HG02973 (cell line): ENCODE results near the gene LYG1.
"Not testable (repeated sequence)": the region's sequence is repeated elsewhere in the genome, so short reads cannot be mapped to it uniquely, and the experiment has no call there.

Experiments
- ATAC-seq: cut with Tn5 transposase; IDR thresholded peaks from one replicate; pipeline ENCODE4 v1.9.1; 2021; ENCODE audit warnings: moderate library complexity; ENCODE audit not compliant: unreplicated experiment

Gene LYG1

DNA sequence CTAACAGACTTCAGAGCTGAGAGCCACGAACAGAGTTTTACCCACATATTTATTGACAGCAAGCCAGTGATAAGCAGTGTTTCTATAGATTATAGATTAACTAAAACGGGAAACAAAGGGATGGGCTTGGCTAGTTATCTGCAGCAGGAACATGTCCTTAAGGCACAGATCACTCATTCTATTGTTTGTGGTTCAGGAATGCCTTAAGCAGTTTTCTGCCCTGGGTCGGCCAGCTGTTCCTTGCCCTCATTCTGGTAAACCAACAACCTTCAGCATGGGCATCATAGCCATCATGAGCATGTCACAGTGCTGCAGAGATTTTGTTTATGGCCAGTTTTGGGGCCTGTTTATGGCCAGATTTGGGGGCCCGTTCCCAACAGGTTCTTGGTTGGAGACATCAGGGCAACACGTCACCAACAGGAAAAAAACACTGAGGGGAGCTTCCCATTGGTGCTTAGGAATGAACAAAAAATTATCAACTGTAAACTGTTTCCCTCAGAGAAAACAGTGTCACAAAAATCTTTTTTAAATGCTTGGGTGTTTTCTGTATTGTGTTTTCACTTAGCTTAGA lies 22.7 kb downstream of the LYG1 start:
- not testable (repeated sequence) for ATAC-seq

DNA sequence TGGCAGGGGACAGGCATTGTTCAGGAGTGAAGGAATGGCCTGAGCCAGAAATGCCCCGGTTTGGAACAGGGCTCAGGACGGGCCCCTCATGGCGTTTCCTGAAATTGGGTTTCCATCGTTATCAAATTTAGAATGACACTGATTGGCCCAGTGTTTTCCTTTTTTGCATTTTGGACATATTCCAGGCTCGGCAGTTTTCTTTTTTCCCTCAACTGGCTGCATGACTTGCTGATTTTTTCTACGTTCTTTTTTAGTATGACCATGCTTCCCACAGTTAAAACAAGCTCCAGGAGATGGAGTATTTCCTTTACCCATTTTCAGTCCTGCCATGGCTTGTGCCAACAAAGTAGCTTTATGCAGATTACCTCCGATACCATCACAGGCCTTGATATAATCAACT lies 25.1 kb downstream of the LYG1 start:
- no peak for ATAC-seq

DNA sequence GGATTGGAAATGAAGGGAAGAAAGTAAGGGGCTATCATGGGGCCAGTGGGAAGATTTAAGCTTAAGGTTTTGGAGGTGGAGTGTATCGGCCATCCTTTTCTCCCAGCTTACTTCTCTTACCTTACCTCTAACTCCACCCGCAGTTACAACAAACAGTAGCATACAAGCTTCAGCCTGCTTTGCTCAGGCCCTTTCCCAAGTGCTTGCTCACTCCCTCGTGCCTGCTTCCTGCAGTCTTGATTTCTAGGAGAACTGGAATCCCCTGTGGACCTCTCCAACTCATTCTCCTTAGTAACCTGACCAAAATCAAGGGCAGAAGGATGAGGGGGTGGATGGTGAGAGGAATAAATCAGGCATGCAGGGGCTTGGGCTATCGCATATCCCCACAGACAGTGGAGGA lies 39.8 kb downstream of the LYG1 start:
- ATAC-seq: no peak

DNA sequence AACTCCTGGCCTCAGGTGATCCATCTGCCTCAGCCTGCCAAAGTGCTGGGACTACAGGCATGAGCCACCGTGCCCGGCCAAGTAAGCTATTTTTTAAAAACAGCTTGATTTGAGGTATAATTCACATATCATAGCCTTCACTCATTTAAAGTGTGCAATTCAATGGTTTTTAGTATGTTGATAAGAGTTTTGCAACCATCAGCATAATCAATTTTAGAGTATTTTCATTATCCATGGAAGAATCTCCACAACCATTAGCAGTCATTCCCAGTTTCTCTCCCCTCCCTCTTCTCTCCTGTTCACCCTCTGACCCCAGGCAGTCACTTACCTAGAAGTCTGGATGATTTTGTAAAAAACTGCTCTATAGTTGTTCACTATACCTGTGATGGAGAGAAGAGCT lies 40.8 kb downstream of the LYG1 start:
- no peak for ATAC-seq

DNA sequence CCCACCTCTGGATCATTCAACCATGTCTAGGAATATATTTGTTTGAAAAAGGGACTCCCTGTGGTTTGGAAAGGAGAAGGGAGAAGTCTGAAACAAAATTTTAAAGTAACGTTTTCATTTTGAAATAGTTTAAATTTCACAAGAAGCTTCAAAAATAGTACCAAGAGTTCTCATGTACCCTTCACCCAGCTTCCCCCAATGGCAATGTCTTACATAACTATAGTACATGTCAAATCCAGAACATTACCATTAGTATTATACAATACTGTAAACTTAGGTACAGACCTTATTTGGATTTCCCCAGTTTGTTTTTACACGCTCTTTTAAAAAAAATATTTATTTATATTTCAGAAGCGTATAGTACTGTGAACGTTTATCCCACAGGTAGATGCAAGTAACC lies 41.5 kb downstream of the LYG1 start:
- no peak for ATAC-seq

DNA sequence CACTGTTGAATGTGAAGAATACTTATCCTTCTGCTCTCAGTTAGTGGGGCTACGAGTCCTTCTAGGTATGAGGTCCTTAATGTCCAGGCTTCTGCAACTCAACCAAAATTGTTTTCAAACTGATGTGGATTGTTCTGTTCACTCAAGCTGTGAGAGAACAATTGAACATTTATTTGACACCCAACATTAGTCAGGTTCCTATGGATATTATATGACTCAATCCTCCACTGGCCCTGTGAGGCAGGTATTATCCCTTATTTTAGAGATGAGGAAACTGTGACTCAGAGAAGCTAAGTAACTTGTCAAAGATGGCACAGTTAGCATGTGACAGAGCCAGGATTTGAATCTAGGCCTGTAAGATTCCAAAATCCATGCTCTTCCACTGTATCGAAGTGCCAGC lies 44.3 kb downstream of the LYG1 start:
- no peak for ATAC-seq

DNA sequence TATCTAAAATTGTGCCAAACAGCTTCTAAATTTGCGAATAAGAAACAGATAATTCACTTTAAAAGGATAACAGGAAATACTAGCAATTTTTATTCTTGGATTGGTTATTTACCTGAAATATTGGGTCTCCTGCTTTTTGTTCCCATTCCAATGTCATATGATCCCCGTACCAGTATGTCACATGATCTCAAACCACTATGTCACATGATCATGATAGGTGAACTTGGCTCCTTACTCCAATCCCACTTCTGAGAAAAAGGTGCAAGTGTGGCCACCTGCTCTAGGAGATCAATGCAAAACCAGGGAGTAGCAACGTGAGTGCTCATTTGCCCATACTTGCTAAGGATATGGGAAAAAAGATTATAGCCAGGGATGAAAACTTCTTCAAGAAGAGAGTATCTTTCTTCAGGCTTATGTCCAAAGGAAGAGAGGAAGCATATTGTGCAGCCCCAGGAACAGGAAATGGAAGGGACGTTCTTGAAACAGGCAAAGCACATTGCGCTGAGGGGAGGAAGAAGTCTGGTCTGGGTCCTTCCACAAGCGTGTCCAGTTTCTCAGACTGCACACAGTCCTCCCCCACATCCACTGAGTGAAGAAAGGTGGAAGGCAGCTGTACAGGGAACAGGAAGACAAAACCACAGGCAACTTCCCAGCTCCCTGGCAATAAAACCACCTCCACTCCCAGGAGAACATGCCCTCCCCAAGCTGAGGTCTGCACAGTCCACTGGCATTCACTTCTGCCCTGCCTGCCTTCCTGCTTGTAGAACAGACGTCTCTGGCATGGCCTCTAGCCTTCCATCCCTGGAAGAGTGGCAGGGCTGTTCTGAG lies 45.3 kb downstream of the LYG1 start, which contains the start of gene LYG2:
TSS of gene LYG2 (minus strand) at position 176 of the 828 bp plus-strand sequence. CDS start 1,406 bp downstream, outside the sequence.
- no peak for ATAC-seq

DNA sequence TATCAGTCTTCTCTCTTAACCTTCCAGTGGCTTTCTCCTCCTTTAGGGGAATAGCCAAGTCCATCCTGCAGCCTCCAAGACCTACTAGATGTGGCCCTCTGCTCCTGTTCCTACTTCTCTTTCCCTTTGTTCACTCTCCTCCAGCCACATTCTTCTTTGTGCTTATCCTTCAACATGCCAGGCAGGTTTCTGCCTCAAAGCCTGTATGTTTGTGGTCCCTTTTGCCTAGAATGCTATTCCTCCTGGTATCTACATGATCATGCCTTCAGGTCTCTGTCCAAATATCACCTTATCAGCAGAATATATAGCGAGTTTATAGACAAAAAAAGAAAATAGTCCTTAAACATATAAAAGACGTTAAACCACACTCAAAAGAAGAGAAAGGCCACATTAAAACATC lies 51.0 kb downstream of the LYG1 start:
- ATAC-seq: no peak

DNA sequence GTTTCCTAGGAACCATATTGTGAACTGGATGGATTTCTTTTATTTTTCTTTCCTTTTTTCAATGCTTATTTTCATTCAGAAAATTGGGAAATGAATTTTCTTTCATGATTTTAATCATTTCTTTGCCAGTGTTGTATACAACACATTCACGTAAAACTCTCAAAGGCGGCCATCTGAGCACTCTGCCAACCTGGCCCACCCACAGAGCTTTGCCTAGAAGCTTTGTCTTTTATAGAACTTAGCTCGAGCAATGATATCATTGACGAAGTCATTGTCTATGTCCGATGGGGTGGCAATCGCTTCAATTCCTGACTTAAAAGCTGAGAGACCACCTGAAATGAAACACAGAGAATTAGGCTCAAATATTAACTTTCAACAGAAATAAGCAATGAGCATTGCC lies 58.8 kb downstream of the LYG1 start:
- ATAC-seq: no peak

DNA sequence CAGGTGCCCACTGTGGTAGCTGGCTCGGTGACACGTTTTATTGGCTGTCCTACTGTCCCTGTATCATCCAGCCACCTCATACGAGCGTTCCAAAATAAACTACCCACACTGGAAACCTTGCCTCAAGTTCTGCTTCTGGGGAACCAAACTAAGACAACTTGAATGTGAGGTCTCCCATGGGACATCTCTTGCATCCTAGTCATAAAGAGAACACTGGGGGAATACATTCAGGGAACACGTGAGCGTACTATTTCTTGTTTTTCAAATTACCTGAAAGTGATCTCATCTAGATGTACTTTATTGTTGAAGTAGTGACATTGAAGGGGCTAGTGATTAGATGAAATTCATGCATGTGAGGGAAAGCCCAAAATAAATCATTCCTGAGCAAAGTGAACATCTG lies 60.6 kb downstream of the LYG1 start:
- no peak for ATAC-seq

DNA sequence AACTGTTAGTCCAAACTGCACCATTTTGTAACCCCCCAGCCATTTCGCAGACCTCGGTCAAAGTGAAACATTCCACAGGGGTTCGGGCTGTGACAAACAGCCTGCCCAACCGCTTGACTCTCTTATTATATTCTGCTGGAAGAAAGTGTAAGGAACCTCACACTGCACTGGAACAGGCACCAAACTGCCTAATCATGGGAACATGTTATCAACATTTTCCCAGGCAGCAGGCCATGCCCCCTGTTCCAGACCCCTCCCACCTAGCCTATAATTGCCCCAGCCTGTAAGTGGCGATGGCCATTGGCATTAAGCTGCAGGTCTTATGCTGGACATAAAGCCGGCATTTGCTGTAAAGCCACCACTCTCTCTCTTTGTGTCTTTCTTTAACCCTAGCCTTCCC lies 62.4 kb downstream of the LYG1 start:
- no peak for ATAC-seq
